HL-60 (cell line): Measurements from ENCODE around the gene HCRTR1.

Experiments used
- DNase-seq, 2 experiments: peaks; one replicate each; pipeline ENCODE4 v3.0.0-alpha.2; 2010 to 2020; ENCODE audit warnings: low read depth in 1 of 2, low spot score in 1 of 2
- H3K27ac ChIP-seq: fragments of 250-450 bp; sonication (Bioruptor Pico); replicated peaks from 2 replicates; pipeline ENCODE4 v1.5.1; 2020; ENCODE audit warnings: mild to moderate bottlenecking, moderate library complexity
- H3K27me3 ChIP-seq: fragments of 250-450 bp; sonication (Bioruptor Pico); 2 replicates; pipeline ENCODE4 v1.5.1; 2021; ENCODE audit warnings: mild to moderate bottlenecking, moderate library complexity; ENCODE audit not compliant: insufficient read depth, poor library complexity, severe bottlenecking
- H3K4me3 ChIP-seq: replicated peaks from 2 replicates; pipeline ENCODE4 v1.5.1; 2011; ENCODE audit warnings: mild to moderate bottlenecking, control low read depth, low read length; ENCODE audit not compliant: insufficient read depth
- CTCF ChIP-seq: IDR thresholded peaks from one replicate; pipeline ENCODE4 v1.5.1; 2011; ENCODE audit warnings: low read length, control low read depth, inconsistent platforms; ENCODE audit not compliant: insufficient read depth
- GABPA ChIP-seq: IDR thresholded peaks from 2 replicates; pipeline ENCODE4 v1.6.1; 2012; ENCODE audit warnings: low read depth
- POLR2AphosphoS5 ChIP-seq: IDR thresholded peaks from 2 replicates; pipeline ENCODE4 v1.6.1; 2012; ENCODE audit warnings: low read depth
- SPI1 ChIP-seq: IDR thresholded peaks from 2 replicates; pipeline ENCODE4 v1.6.1; 2012; ENCODE audit warnings: low read depth, mild to moderate bottlenecking, borderline replicate concordance
- TF ChIP-seq, protein P1 (sequence below): IDR thresholded peaks from 2 replicates; pipeline ENCODE4 v1.6.1; 2012; ENCODE audit warnings: low read depth; ENCODE audit not compliant: insufficient replicate concordance

Gene HCRTR1

DNA sequence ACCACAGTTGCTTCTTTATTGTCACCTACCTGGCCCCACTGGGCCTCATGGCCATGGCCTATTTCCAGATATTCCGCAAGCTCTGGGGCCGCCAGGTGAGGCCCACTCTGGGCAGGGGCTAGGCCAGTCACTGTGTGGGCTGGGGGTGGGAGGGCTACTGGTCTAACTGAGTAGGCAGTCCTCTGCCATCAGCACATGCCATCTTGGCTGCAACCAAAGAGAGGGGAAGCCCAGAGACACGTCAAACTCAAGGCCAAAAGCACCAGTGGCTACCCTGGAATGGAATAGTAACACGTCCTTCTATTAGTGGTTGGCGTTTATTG is 4.0 kb downstream of the HCRTR1 start:
- no peak overlapping the region for H3K4me3 ChIP-seq
- peaks cover 15% of the 10 kb centered on the region for H3K27me3 ChIP-seq
- TF ChIP-seq GABPA (no peak), POLR2AphosphoS5 (no peak), CTCF (no peak), SPI1 (no peak)
- TF ChIP-seq, protein P1, sequence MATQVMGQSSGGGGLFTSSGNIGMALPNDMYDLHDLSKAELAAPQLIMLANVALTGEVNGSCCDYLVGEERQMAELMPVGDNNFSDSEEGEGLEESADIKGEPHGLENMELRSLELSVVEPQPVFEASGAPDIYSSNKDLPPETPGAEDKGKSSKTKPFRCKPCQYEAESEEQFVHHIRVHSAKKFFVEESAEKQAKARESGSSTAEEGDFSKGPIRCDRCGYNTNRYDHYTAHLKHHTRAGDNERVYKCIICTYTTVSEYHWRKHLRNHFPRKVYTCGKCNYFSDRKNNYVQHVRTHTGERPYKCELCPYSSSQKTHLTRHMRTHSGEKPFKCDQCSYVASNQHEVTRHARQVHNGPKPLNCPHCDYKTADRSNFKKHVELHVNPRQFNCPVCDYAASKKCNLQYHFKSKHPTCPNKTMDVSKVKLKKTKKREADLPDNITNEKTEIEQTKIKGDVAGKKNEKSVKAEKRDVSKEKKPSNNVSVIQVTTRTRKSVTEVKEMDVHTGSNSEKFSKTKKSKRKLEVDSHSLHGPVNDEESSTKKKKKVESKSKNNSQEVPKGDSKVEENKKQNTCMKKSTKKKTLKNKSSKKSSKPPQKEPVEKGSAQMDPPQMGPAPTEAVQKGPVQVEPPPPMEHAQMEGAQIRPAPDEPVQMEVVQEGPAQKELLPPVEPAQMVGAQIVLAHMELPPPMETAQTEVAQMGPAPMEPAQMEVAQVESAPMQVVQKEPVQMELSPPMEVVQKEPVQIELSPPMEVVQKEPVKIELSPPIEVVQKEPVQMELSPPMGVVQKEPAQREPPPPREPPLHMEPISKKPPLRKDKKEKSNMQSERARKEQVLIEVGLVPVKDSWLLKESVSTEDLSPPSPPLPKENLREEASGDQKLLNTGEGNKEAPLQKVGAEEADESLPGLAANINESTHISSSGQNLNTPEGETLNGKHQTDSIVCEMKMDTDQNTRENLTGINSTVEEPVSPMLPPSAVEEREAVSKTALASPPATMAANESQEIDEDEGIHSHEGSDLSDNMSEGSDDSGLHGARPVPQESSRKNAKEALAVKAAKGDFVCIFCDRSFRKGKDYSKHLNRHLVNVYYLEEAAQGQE, result no peak
- H3K27ac ChIP-seq, result no peak overlapping the region
- no peak for DNase-seq

GRCh38 chr1:31621847-31622730 is 4.6 kb downstream of the HCRTR1 start:
- DNase-seq, result no peak
- no peak overlapping the region for H3K4me3 ChIP-seq
- H3K27me3 ChIP-seq, result peaks cover 10% of the 10 kb centered on the region
- no peak for TF ChIP-seq GABPA
- TF ChIP-seq CTCF, result no peak
- TF ChIP-seq, protein P1, result no peak
- no peak for TF ChIP-seq POLR2AphosphoS5
- no peak for TF ChIP-seq SPI1
- H3K27ac ChIP-seq, result no peak overlapping the region

DNA sequence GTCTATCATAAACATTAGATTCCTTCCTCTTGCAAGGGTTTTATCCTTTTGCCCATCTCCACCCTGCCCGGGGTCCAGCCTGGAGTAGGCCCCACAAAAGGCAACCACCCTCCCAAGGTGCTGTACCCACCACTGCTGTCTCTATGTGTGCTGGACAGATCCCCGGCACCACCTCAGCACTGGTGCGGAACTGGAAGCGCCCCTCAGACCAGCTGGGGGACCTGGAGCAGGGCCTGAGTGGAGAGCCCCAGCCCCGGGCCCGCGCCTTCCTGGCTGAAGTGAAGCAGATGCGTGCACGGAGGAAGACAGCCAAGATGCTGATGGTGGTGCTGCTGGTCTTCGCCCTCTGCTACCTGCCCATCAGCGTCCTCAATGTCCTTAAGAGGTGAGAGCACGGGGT is 5.9 kb downstream of the HCRTR1 start:
- no peaks in the 10 kb centered on the region for H3K27me3 ChIP-seq
- no peak overlapping the region for H3K4me3 ChIP-seq
- H3K27ac ChIP-seq, result no peak overlapping the region
- TF ChIP-seq GABPA (no peak), CTCF (no peak), SPI1 (no peak), POLR2AphosphoS5 (no peak)
- TF ChIP-seq, protein P1, result peak; percentile 24
- DNase-seq, result no peak
